Measurements from ENCODE around the gene PCP4. TPM values are rescaled to one million over a fixed set of nuclear protein-coding genes. Genes with fewer than 3 reads are reported as not detected.

The PCP4 gene
- total and polyA plus RNA-seq, 4 donors, result 0.20 TPM; not detected in 3

- Histone ChIP-seq H3K27me3 (ENCODE audit: control insufficient read depth in 4 of 4, insufficient read depth in 4 of 4, low read length in 3 of 4) (peaks cover 0 to 7% (median 2%) of the 10 kb centered on the region in 4 donors), H3K4me1 (ENCODE audit: control insufficient read depth in 4 of 4, insufficient read depth in 4 of 4, low read length in 3 of 4) (no peaks in the 10 kb centered on the region), H3K27ac (ENCODE audit: low read depth in 1 of 2, low read length in 2 of 2) (no peak overlapping the region), H3K36me3 (ENCODE audit: control insufficient read depth in 4 of 4, insufficient read depth in 3 of 4, low read depth in 1 of 4, low read length in 3 of 4) (no peaks in the 10 kb centered on the region), H3K9me3 (ENCODE audit: control insufficient read depth in 4 of 4, low read length in 3 of 4) (no peaks in the 10 kb centered on the region), H3K4me3 (ENCODE audit: low read depth in 1 of 3, low read length in 3 of 3) (no peak overlapping the region), H3K9ac (ENCODE audit: low read depth in 1 of 2, low read length in 2 of 2) (no peak overlapping the region)
- TF ChIP-seq NR2F2 (IDR thresholded peaks at IDR 0.05), result no peak
- no peak for TF ChIP-seq RAD21 (IDR thresholded peaks at IDR 0.05)
- TF ChIP-seq JUND (IDR thresholded peaks at IDR 0.05), result no peak
- TF ChIP-seq, protein P1, sequence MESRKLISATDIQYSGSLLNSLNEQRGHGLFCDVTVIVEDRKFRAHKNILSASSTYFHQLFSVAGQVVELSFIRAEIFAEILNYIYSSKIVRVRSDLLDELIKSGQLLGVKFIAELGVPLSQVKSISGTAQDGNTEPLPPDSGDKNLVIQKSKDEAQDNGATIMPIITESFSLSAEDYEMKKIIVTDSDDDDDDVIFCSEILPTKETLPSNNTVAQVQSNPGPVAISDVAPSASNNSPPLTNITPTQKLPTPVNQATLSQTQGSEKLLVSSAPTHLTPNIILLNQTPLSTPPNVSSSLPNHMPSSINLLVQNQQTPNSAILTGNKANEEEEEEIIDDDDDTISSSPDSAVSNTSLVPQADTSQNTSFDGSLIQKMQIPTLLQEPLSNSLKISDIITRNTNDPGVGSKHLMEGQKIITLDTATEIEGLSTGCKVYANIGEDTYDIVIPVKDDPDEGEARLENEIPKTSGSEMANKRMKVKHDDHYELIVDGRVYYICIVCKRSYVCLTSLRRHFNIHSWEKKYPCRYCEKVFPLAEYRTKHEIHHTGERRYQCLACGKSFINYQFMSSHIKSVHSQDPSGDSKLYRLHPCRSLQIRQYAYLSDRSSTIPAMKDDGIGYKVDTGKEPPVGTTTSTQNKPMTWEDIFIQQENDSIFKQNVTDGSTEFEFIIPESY (IDR thresholded peaks at IDR 0.05), result no peak
- TF ChIP-seq EGR1 (IDR thresholded peaks at IDR 0.05; ENCODE audit: low read depth in 2 of 2), result no peak
- no peak for TF ChIP-seq YY1 (IDR thresholded peaks at IDR 0.05)
- TF ChIP-seq MAX (IDR thresholded peaks at IDR 0.05), result no peak
- TF ChIP-seq FOXA1 (IDR thresholded peaks at IDR 0.05), result no peak
- 75% methylated on average over 10 of the region's 10 CpGs for WGBS
- DNase-seq (ENCODE audit: low spot score), result no peak
Measured at GRCh38 chr21:39866093-39866492, 1.1 kb upstream of the PCP4 start.

DNA sequence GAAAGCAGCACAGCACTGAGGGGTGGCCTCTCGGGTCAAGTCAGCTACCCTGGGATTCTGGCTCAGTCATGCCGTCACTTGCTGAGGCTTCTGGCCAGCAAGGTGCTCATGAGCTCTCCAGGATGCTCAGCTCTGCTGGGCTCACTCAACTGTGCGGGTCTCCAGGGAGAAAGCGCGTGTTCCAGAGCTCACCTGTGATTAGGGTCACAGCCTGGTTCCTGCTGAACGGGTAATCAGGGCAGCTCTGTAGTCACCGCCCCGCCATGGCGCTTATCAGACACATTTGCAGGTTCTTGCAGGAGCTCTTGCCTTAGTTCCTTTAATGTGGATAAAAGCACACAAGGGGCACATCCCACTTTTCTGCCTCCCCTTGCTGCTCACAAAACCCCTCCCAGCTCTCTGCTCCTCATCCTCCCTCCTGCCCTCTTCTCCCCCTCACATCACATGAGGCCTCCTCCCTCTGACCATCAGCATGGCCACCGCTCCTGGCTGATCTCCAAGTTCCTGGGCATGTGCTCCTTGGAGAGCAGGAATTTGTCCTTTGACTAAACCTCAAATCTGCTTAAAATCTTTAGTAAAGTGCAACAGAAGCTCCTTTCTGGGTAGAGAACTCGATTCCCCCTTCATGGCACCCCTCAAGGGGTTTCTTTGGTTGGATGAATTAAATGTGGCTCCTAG, 2.0 kb downstream of the PCP4 start:
- Histone ChIP-seq H3K27ac (ENCODE audit: low read depth in 1 of 2, low read length in 2 of 2) (no peak overlapping the region), H3K4me3 (ENCODE audit: low read depth in 1 of 3, low read length in 3 of 3) (no peak overlapping the region), H3K9ac (ENCODE audit: low read depth in 1 of 2, low read length in 2 of 2) (no peak overlapping the region), H3K9me3 (ENCODE audit: control insufficient read depth in 4 of 4, low read length in 3 of 4) (no peaks in the 10 kb centered on the region), H3K4me1 (ENCODE audit: control insufficient read depth in 4 of 4, insufficient read depth in 4 of 4, low read length in 3 of 4) (no peaks in the 10 kb centered on the region), H3K27me3 (ENCODE audit: control insufficient read depth in 4 of 4, insufficient read depth in 4 of 4, low read length in 3 of 4) (peaks cover 0 to 3% (median 1%) of the 10 kb centered on the region in 4 donors), H3K36me3 (ENCODE audit: control insufficient read depth in 4 of 4, insufficient read depth in 3 of 4, low read depth in 1 of 4, low read length in 3 of 4) (no peaks in the 10 kb centered on the region)
- TF ChIP-seq EGR1 (IDR thresholded peaks at IDR 0.05; ENCODE audit: low read depth in 2 of 2) (no peak), HNF4A (conservative IDR thresholded peaks at IDR 0.05) (no peak), REST (IDR thresholded peaks at IDR 0.05) (no peak), FOXA2 (IDR thresholded peaks at IDR 0.05) (no peak), SP1 (IDR thresholded peaks at IDR 0.05) (no peak), TAF1 (conservative IDR thresholded peaks at IDR 0.05) (no peak), HNF4G (IDR thresholded peaks at IDR 0.05) (no peak), RAD21 (IDR thresholded peaks at IDR 0.05) (no peak), RXRA (IDR thresholded peaks at IDR 0.05) (no peak)
- TF ChIP-seq, protein P2, sequence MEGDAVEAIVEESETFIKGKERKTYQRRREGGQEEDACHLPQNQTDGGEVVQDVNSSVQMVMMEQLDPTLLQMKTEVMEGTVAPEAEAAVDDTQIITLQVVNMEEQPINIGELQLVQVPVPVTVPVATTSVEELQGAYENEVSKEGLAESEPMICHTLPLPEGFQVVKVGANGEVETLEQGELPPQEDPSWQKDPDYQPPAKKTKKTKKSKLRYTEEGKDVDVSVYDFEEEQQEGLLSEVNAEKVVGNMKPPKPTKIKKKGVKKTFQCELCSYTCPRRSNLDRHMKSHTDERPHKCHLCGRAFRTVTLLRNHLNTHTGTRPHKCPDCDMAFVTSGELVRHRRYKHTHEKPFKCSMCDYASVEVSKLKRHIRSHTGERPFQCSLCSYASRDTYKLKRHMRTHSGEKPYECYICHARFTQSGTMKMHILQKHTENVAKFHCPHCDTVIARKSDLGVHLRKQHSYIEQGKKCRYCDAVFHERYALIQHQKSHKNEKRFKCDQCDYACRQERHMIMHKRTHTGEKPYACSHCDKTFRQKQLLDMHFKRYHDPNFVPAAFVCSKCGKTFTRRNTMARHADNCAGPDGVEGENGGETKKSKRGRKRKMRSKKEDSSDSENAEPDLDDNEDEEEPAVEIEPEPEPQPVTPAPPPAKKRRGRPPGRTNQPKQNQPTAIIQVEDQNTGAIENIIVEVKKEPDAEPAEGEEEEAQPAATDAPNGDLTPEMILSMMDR (IDR thresholded peaks at IDR 0.05; ENCODE audit: low read depth, low read length, missing input control), result no peak
- 72% methylated on average over 11 of the region's 11 CpGs for WGBS
- no peak for DNase-seq (ENCODE audit: low spot score)
